Stomach (tissue), 9 donors: Measurements from ENCODE around the gene TBC1D3B. TPM values are rescaled to one million over a fixed set of nuclear protein-coding genes. Genes with fewer than 3 reads are reported as not detected.
"Not testable (repeated sequence)": the region's sequence is repeated elsewhere in the genome, so short reads cannot be mapped to it uniquely, and the experiment has no call there.

Source experiments
- DNase-seq, 2 donors: peaks; one replicate each; pipeline versions ENCODE4 v3.0.0 to v3.0.0-alpha.2; 2013 to 2019
- H3K27ac ChIP-seq, 5 donors: fragments of 200-600 bp in 4 of 5; sonication (generic) in 4 of 5; one replicate each; pipeline ENCODE4 v1.5.1; 2013 to 2019; ENCODE audit warnings: mild to moderate bottlenecking in 1 of 5, moderate library complexity in 1 of 5
- H3K27me3 ChIP-seq, 3 donors: fragments of 200-600 bp; sonication (generic); one replicate each; pipeline ENCODE4 v1.5.1; 2017 to 2019; ENCODE audit warnings: mixed run types in 1 of 3
- H3K36me3 ChIP-seq, 4 donors: fragments of 200-600 bp; sonication (generic); 1 replicate in 3 of 4; 2 replicates in 1 of 4; pipeline ENCODE4 v1.5.1; 2016 to 2019
- H3K4me1 ChIP-seq, 4 donors: fragments of 200-600 bp; sonication (generic); one replicate each; pipeline ENCODE4 v1.5.1; 2016 to 2019
- H3K4me3 ChIP-seq, 4 donors: fragments of 200-600 bp; sonication (generic) in 3 of 4; one replicate each; pipeline ENCODE4 v1.5.1; 2016 to 2019; ENCODE audit warnings: mild to moderate bottlenecking in 1 of 4
- H3K9me3 ChIP-seq, 4 donors: fragments of 200-600 bp; sonication (generic); one replicate each; pipeline ENCODE4 v1.5.1; 2016 to 2019
- EP300 ChIP-seq: sonication (generic); formaldehyde crosslinking; IDR thresholded peaks from one replicate; pipeline ENCODE4 v1.6.1; 2017; ENCODE audit warnings: antibody characterized with exemption
- POLR2A ChIP-seq, 4 donors: fragments of 450-650 bp; IDR thresholded peaks; one replicate each; pipeline ENCODE4 v1.6.1; 2016; ENCODE audit warnings: antibody characterized with exemption in 4 of 4, control low read depth in 2 of 4, mild to moderate bottlenecking in 1 of 4, moderate library complexity in 1 of 4
- POLR2AphosphoS5 ChIP-seq, 3 donors: sonication (generic); formaldehyde crosslinking; IDR thresholded peaks; one replicate each; pipeline ENCODE4 v1.6.1; 2016; ENCODE audit warnings: antibody characterized with exemption in 3 of 3
- WGBS, 5 donors: extraction: QIAGEN DNeasy Blood & Tissue Kit in 3 of 5; methylation state at CpG; one replicate each; pipeline versions ENCODE4 v1.1.5 to v1.1.7; 2013 to 2018; 5-methylcytosine and 5-hydroxymethylcytosine counted together
- intact Hi-C: fragments of 100-400 bp; cut with DNase I; formaldehyde crosslinking; loops from one replicate; pipeline ENCODE4 v1.15.1; 2023; ENCODE audit warnings: low total_unique reads
- polyA plus RNA-seq, 3 donors: library from polyadenylated mRNA; stranded (reverse); fragments of 200-250 nt; gene quantifications; one replicate each; pipeline ENCODE4 v1.2.3, GENCODE V29; 2013
- total RNA-seq, 5 donors: library from RNA; depleted of rRNA; stranded (reverse); fragments of >200 nt; gene quantifications; one replicate each; pipeline versions ENCODE4 v1.1.0 to v1.2.3, GENCODE V29; 2014 to 2016
- TF ChIP-seq, protein P1 (sequence below), 7 experiments: fragments of 450-650 bp in 4 of 7; fragments of 200-600 bp in 3 of 7; sonication (generic) in 3 of 7; IDR thresholded peaks; one replicate each; pipeline ENCODE4 v1.5.1; 2016 to 2019; ENCODE audit warnings: antibody characterized with exemption in 7 of 7, control low read depth in 2 of 7, mild to moderate bottlenecking in 1 of 7
- donor health status: healthy with polysubstance abuse.
- donor health status: Bipolar disorder and iron deficiency.
- donor health status: healthy.

TBC1D3B gene
- total and polyA plus RNA-seq, 8 donors, result 0.81 to 4.6 (median 1.6) TPM; not detected in 4

DNA sequence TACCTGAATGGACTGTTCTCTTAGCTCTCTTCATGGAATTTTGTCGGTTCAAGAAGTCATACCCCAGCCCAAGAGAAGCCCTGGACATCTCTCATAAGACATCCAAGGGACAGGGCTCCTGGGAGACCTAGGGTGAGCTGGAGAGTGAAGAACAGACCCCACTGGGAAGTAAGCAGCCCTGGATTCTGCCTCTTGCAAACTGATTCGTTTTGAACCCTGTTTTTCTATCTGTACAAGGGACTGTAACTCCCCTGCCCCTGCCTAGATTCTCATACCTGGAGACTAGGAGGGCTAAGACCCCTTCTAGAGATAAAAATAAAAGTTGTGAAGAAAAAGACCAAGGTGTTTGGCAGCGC, 19.7 kb upstream of the TBC1D3B start:
- no peak for TF ChIP-seq POLR2A (IDR thresholded peaks at IDR 0.05)
- TF ChIP-seq EP300, result no peak
- TF ChIP-seq POLR2AphosphoS5 (IDR thresholded peaks at IDR 0.05), result no peak
- TF ChIP-seq, protein P1, sequence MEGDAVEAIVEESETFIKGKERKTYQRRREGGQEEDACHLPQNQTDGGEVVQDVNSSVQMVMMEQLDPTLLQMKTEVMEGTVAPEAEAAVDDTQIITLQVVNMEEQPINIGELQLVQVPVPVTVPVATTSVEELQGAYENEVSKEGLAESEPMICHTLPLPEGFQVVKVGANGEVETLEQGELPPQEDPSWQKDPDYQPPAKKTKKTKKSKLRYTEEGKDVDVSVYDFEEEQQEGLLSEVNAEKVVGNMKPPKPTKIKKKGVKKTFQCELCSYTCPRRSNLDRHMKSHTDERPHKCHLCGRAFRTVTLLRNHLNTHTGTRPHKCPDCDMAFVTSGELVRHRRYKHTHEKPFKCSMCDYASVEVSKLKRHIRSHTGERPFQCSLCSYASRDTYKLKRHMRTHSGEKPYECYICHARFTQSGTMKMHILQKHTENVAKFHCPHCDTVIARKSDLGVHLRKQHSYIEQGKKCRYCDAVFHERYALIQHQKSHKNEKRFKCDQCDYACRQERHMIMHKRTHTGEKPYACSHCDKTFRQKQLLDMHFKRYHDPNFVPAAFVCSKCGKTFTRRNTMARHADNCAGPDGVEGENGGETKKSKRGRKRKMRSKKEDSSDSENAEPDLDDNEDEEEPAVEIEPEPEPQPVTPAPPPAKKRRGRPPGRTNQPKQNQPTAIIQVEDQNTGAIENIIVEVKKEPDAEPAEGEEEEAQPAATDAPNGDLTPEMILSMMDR (IDR thresholded peaks at IDR 0.05), result no peak
- peak overlapping the region in 3 of 5 donors; percentile 41 to 44 (median 43) for H3K27ac ChIP-seq
- H3K27me3 ChIP-seq, result peaks cover 0 to 33% (median 0%) of the 10 kb centered on the region in 3 donors
- WGBS, 5 donors, result 58 to 66% (median 65%) methylated on average over 3 of the region's 3 CpGs
- H3K36me3 ChIP-seq, result no peaks in the 10 kb centered on the region
- H3K9me3 ChIP-seq, result no peaks in the 10 kb centered on the region
- intact Hi-C loops, result no loop called here
- no peak for DNase-seq
- H3K4me1 ChIP-seq, result peaks cover 0 to 26% (median 3%) of the 10 kb centered on the region in 4 donors
- H3K4me3 ChIP-seq, result no peak overlapping the region

DNA sequence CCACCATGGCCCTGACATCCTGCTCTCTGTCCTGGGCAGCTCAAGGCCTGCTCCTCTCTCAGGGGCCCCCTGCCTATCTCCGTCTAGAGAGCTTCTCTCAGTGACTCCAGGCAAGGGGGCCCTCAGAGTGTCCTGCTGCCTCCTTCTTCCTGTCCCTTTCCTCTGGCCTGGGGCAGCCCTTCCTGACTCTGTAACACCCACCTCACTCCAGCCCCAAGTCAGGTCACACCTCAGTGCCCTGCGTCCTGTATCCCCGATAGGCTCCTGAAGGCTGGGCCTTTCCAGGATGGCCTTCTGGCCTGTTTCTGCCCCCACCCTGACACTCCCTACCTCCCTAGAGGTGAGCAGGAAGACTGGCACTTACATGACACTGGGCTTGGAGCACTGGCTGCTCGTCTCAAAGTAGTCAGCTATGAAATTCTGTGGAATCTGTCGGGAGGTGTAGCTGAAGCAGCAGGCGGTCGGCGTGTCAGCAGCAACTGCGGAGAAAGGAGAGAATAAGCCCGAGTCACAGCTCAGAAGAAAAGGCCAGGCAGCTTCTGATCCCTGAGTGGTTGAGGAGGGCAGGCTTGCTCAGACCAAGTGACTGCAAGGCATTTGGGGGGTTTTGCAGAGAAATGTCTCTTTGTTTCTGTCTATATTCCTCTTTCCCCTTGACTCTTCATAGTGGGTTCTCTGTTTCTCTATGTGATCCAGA, 19.1 kb upstream of the TBC1D3B start:
- intact Hi-C loops, result no loop called here
- no peaks in the 10 kb centered on the region for H3K36me3 ChIP-seq
- no peak overlapping the region for H3K4me3 ChIP-seq
- TF ChIP-seq POLR2AphosphoS5 (IDR thresholded peaks at IDR 0.05) (no peak), POLR2A (IDR thresholded peaks at IDR 0.05) (no peak), EP300 (no peak)
- TF ChIP-seq, protein P1 (IDR thresholded peaks at IDR 0.05), result no peak
- peaks cover 0 to 26% (median 3%) of the 10 kb centered on the region in 4 donors for H3K4me1 ChIP-seq
- no peak for DNase-seq
- 71 to 78% (median 76%) methylated on average over 10 of the region's 10 CpGs for WGBS, 5 donors
- H3K9me3 ChIP-seq, result no peaks in the 10 kb centered on the region
- H3K27me3 ChIP-seq, result peaks cover 0 to 33% (median 0%) of the 10 kb centered on the region in 3 donors
- H3K27ac ChIP-seq, result peak overlapping the region in 1 of 5 donors; percentile 44

DNA sequence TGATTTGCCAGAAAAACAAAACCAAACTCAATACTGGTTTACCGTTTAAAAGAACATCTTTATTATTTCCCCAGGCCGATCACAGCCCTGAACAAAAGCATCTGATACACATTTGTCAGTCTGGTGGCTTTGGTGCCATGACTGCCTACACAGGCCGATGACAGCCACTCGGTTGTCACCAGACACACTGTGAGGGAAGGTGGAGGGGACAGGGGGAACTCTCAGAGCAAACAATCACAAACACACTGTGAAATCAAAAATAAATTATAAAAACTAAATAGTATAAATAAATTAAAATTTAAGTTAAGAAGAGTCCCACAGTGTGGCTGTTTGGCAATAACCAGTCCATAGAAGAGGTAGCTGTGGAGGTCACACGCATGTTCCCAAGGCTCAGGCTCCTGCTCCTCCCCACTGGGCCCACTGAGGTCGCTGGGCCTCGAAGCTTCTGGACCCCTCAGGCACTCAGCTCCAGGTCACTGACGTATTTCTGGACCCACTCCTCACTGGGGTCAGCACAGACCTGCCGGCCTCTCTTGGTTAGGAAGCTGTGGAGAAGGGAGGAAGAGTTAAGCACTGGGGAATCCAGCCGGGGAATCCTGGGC, 18.5 kb upstream of the TBC1D3B start:
- WGBS, 5 donors, result 81 to 90% (median 86%) methylated on average over 10 of the region's 10 CpGs
- peak overlapping the region in 1 of 5 donors; percentile 44 for H3K27ac ChIP-seq
- intact Hi-C loops, DNase-seq, H3K36me3 ChIP-seq, H3K9me3 ChIP-seq, H3K4me3 ChIP-seq: not testable (repeated sequence)
- peaks cover 0 to 33% (median 0%) of the 10 kb centered on the region in 3 donors for H3K27me3 ChIP-seq
- H3K4me1 ChIP-seq, result peaks cover 0 to 26% (median 3%) of the 10 kb centered on the region in 4 donors

DNA sequence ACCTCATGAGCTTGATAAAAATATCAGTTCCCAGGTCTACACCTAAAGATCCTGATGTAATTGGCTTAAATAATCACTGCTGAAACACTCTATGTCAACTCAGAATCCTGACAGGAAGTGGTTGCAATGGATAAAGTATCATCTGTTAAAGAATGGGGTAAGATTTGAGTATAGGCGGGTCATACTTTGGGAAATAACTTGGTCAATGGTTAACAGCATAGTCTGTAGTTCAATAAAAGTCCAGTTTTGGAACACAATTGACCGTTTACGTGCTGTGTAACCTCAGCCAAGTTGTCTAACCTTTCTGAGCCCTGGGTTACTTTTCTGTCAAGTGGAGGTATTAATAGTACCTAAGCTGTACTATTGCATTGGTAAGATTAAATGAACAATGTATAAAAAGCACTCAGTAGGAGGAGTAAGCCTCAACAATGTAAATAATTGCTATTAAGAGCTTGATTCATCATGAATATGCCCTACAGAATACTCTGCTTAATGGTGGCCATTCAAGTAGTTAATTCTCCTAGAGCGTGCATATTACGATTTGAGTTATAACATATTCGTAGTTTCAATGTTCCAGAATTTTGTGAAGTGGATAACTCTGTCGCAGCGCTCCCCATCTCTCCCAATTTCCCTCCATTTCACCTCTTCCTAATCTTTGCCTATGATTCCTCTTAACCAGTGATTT, 17.9 kb upstream of the TBC1D3B start:
- H3K4me3 ChIP-seq, H3K9me3 ChIP-seq, DNase-seq, H3K36me3 ChIP-seq, intact Hi-C loops, H3K27ac ChIP-seq: not testable (repeated sequence)
- WGBS, 5 donors, result 75 to 96% (median 90%) methylated on average over 5 to 8 of the region's 8 CpGs
- Histone ChIP-seq H3K27me3 (peaks cover 0 to 33% (median 0%) of the 10 kb centered on the region in 3 donors), H3K4me1 (peaks cover 0 to 26% (median 3%) of the 10 kb centered on the region in 4 donors)

DNA sequence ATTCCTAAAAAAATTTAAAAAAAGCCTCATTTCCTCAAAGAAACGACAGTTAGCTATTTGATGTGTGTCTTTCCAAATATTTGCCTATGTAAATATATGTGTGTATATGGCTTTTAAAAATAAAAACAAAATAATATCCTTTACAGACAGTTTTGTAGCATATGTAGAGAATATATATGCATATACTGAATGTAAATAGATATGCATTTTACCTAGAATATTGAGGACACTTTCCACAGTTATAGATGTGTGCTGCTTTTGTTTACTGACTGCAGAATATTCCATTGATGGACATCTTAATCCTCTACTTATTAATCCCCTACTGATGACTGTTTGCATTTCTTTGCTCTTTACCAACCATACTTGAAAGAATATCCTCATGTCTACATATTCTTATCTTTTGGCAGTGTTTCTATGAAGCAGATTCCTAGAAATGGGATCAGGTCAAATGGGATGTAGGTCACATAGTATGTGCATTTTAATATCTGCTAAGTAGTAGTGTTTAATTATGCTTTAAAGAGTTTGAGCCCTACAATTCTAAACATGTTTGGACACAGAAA, 16.9 kb upstream of the TBC1D3B start:
- no peak for DNase-seq
- Histone ChIP-seq H3K27ac (no peak overlapping the region), H3K4me3 (no peak overlapping the region), H3K36me3 (no peaks in the 10 kb centered on the region), H3K4me1 (peaks cover 0 to 26% (median 3%) of the 10 kb centered on the region in 4 donors), H3K9me3 (no peaks in the 10 kb centered on the region), H3K27me3 (peaks cover 0 to 24% (median 0%) of the 10 kb centered on the region in 3 donors)
- TF ChIP-seq EP300, result no peak
- no peak for TF ChIP-seq POLR2AphosphoS5 (IDR thresholded peaks at IDR 0.05)
- TF ChIP-seq POLR2A (IDR thresholded peaks at IDR 0.05), result no peak
- TF ChIP-seq, protein P1 (IDR thresholded peaks at IDR 0.05), result no peak
- intact Hi-C loops, result no loop called here
- 12 to 35% (median 26%) methylated on average over 1 of the region's 1 CpG for WGBS, 5 donors

DNA sequence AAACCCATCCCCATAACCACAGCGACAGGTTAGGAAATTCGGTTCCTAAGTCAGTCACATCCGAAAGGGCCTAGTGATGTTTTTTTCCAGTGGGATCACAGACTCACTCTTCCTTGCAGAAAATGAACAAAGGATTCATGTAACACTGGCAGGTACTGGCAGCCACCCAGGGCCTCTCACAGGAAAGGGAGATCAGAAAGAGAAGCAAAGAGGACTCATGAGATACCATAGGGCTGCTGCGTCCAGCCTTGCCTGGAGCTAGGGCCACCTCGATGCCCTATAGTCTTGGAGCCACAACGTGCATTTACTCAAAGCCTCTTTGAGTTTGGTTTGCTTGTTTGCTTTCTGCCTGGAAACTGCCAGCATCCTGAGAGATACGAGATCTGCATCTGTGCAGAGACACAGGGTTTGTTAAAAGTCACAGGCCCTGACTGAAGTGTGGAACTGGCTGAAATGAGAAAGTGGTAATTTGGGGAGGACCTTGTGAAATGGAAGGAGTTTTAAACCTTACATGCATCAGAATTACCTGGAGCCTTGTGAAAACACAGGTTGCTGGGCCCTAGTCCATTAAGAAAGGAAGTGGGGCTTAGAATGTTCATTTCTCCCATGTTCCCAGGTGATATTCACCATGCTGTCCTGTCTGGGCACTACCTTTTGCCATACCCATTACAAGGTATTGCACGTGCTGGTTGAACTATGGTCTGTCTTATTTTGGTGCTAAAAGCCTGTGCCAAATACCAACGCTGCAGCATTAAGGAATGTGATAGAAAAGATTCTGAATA, 14.3 kb upstream of the TBC1D3B start:
- H3K4me1 ChIP-seq, result peaks cover 0 to 26% (median 6%) of the 10 kb centered on the region in 4 donors

DNA sequence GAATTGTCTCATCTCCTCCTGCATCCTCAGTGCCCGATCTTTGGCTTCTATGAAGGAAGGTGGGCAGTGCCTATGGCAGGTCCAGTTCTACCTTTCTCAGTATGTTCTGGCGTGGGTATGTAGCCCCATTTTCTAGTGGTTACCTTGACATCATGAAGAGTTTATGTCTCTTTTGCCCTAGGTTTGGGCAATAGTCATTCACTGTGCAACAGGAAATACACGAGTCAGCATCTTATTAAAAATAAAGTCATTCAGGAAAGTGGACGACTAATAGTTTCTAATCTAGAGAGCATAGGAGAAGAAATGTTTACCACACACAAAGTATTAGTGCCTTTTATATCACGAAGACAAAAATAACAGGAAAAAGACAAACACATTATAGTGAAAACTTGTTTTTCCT, 13.6 kb upstream of the TBC1D3B start:
- DNase-seq, intact Hi-C loops, H3K4me3 ChIP-seq, H3K36me3 ChIP-seq, H3K9me3 ChIP-seq, H3K27me3 ChIP-seq: not testable (repeated sequence)
- WGBS, 5 donors, result 55 to 76% (median 68%) methylated on average over 4 to 5 of the region's 5 CpGs
- Histone ChIP-seq H3K27ac (peak overlapping the region in 2 of 5 donors; percentile 5 to 53), H3K4me1 (peaks cover 0 to 20% (median 6%) of the 10 kb centered on the region in 4 donors)

More for the DNA sequence above, 14.3 kb upstream of the TBC1D3B start:
- WGBS, 5 donors, result 59 to 76% (median 73%) methylated on average over 9 of the region's 9 CpGs
- H3K4me3 ChIP-seq, H3K36me3 ChIP-seq, intact Hi-C loops, H3K9me3 ChIP-seq, H3K27me3 ChIP-seq, DNase-seq: not testable (repeated sequence)
- H3K27ac ChIP-seq, result peak overlapping the region in 2 of 5 donors; percentile 5 to 53
